ENCODE data around the gene YDJC. TPM values are rescaled to one million over a fixed set of nuclear protein-coding genes. Genes with fewer than 3 reads are reported as not detected.

Gene YDJC
- total RNA-seq, 2 donors from 2014 or later = 15.2 to 20.5 TPM

DNA sequence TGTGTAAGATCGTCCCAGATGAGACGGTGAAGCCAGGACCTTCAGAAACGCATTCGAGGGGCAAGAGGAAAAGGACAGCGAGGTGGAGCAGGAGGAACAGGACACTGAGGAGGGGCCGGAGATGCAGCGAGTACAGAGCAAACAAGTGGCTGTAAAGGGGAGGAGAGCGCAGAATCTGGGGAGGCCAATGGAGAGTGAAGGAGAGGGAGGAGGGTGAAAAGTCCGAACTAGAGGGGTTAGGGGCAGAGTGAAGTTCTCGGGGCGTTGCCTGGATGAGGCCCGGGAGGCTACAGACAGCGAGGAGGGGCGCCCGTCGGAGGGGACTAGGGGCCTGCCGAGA lies 27.2 kb upstream of the YDJC start:
- no peak overlapping the region for H3K27ac ChIP-seq
- H3K9me3 ChIP-seq = no peaks in the 10 kb centered on the region
- TF ChIP-seq, protein P1, sequence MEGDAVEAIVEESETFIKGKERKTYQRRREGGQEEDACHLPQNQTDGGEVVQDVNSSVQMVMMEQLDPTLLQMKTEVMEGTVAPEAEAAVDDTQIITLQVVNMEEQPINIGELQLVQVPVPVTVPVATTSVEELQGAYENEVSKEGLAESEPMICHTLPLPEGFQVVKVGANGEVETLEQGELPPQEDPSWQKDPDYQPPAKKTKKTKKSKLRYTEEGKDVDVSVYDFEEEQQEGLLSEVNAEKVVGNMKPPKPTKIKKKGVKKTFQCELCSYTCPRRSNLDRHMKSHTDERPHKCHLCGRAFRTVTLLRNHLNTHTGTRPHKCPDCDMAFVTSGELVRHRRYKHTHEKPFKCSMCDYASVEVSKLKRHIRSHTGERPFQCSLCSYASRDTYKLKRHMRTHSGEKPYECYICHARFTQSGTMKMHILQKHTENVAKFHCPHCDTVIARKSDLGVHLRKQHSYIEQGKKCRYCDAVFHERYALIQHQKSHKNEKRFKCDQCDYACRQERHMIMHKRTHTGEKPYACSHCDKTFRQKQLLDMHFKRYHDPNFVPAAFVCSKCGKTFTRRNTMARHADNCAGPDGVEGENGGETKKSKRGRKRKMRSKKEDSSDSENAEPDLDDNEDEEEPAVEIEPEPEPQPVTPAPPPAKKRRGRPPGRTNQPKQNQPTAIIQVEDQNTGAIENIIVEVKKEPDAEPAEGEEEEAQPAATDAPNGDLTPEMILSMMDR (IDR thresholded peaks at IDR 0.05) = no peak
- H3K4me1 ChIP-seq = peaks cover 0 to 21% of the 10 kb centered on the region in 2 donors
- DNase-seq (ENCODE audit: low spot score) = no peak
- H3K36me3 ChIP-seq = no peaks in the 10 kb centered on the region
- peak overlapping the region; percentile 50 to 56 for H3K4me3 ChIP-seq
- H3K27me3 ChIP-seq = no peaks in the 10 kb centered on the region

DNA sequence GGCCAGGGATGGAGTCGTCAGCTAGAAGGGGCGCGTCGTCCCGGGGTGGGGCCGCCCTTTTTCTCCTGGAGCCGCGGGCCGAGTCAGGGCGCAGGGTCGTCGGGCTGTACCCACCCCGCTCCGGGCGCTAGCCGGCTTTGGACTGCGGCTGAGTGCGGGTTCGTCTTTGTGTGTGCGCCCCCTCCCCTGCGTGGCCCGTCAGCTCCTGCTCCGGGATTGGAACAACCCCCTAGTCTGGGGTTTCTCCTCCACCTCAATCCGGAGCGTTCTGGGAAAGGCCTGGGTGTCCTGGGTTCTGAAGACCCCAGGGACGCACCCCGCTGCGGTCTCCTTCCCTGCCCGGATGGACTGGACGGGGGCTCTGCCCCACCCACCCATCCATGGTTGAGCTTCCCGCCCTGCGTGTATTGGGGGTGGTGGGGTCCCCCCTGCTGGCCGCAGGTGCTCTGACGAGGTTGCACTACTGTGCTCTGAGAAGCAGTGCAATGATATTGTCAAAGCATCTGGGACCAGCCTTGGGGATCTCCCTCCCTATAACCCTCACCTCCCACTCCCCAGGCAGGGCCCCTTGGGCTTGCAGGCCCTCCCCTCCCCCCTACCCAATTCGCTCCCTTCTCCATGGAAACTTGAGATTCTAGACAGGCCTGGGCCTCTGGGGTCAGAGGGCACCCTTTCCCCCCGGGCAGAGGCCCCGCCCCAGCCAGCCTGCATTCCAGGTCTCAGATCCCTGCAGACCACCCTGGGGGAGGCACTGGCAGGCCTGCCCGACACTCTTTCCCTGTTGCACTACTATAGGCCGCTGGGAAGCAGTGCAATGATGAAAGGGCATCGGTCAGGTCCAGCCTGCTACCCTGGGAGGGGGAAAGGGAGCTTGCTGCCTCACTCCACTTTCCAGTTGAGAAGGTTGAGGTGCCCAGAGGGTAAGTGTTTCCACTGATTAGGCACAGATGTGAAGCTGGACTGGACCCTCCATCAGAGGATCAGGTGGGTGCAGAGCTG lies 23.0 kb upstream of the YDJC start:
- Histone ChIP-seq H3K27me3 (no peaks in the 10 kb centered on the region), H3K4me3 (peak overlapping the region; percentile 47 to 69), H3K27ac (peak overlapping the region in 1 of 2 donors; percentile 42), H3K4me1 (peaks cover 0 to 29% of the 10 kb centered on the region in 2 donors), H3K36me3 (no peaks in the 10 kb centered on the region), H3K9me3 (no peaks in the 10 kb centered on the region)
- TF ChIP-seq, protein P1 (IDR thresholded peaks at IDR 0.05) = no peak
- DNase-seq (ENCODE audit: low spot score) = no peak

DNA sequence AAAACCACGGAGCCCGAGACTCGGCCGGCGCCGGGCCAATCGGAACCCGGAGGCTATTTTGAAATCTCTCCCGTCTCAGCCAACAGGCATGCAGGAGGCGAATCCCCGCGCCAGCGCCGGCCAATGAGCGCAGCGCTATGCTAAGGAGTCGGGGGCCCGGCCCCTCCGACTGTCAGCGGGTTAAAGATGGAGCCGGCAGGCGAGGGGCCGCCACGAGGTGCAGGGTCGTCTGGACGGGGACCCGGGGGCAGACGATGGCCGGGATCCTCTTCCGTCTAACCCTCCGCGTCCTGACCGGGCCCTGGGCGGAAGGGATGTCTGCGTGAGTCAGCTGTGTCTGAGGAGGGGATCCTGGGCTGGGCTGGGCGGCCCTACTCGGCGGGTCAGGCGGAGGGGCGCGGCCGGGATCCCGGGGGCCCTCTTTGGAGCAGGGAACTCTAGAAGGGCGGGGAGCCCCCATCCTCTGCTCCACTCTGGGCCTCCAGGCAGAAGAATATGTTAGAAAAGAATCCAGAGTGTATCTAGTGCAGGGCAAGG lies 22.3 kb upstream of the YDJC start:
- no peaks in the 10 kb centered on the region for H3K9me3 ChIP-seq
- peak overlapping the region in 1 of 2 donors; percentile 42 for H3K27ac ChIP-seq
- TF ChIP-seq, protein P1 (IDR thresholded peaks at IDR 0.05) = no peak

GRCh38 chr22:21651521-21652009 lies 21.7 kb upstream of the YDJC start:
- no peaks in the 10 kb centered on the region for H3K27me3 ChIP-seq
- H3K4me3 ChIP-seq = peak overlapping the region; percentile 47 to 69
- H3K9me3 ChIP-seq = no peaks in the 10 kb centered on the region
- peaks cover 0 to 27% of the 10 kb centered on the region in 2 donors for H3K4me1 ChIP-seq
- H3K36me3 ChIP-seq = no peaks in the 10 kb centered on the region
- H3K27ac ChIP-seq = peak overlapping the region in 1 of 2 donors; percentile 26
- no peak for DNase-seq (ENCODE audit: low spot score)
- TF ChIP-seq, protein P1 (IDR thresholded peaks at IDR 0.05) = no peak

More for the DNA sequence above, 22.3 kb upstream of the YDJC start:
- H3K27me3 ChIP-seq = no peaks in the 10 kb centered on the region
- no peaks in the 10 kb centered on the region for H3K36me3 ChIP-seq
- DNase-seq (ENCODE audit: low spot score) = peak; percentile 95
- peak overlapping the region; percentile 47 to 69 for H3K4me3 ChIP-seq
- peaks cover 0 to 23% of the 10 kb centered on the region in 2 donors for H3K4me1 ChIP-seq

DNA sequence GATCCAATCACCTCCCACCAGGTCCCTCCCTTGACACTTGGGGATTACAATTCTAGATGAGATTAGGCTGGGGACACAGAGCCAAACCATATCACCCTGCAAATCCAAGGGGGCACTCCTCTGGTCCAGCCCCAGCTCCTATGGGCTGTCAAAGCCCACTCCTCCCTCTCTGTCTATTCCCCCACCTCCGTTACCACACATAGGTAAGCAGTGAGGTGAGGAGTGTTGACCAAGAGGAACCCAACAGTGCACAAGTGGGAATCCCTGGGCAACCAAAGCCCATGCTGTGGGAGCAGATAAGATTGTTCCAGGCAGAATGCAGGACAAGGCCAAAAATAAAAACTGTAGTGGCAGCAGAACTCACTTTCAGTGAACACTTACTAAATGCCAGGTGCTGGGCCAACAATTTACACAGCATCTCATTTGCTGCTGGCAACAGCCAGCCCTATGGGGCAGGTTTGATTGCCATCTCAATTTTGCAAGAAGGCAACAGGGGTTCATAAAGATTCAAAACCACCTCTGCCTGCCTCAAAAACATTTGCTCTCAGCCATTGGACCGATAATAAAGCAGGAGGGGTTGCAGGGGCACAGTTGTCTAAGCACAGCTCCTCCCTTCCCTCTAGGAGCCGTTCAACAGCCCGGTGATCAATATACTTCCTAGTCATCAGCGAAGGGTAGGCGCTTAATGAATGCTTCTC lies 21.1 kb upstream of the YDJC start:
- no peak for DNase-seq (ENCODE audit: low spot score)
- Histone ChIP-seq H3K9me3 (no peaks in the 10 kb centered on the region), H3K27ac (peak overlapping the region in 1 of 2 donors; percentile 19), H3K4me1 (peaks cover 0 to 32% of the 10 kb centered on the region in 2 donors), H3K27me3 (no peaks in the 10 kb centered on the region), H3K4me3 (peak overlapping the region; percentile 47 to 69), H3K36me3 (no peaks in the 10 kb centered on the region)
- TF ChIP-seq, protein P1 (IDR thresholded peaks at IDR 0.05) = no peak

Data from right atrium auricular region (tissue), 2 donors.